GM12892 (cell line): ENCODE measurements around the gene NPAS3.

Experiments
- DNase-seq: peaks from one replicate; pipeline ENCODE4 v3.0.0; 2011; ENCODE audit not compliant: insufficient read length
- FAIRE-seq: peaks from 2 replicates; lab custom pipeline; 2011; peaks lifted over from hg19 to GRCh38; lab: Jason Lieb, UNC
- POLR2A ChIP-seq: IDR thresholded peaks from 2 replicates; pipeline ENCODE4 v1.6.1; 2011; ENCODE audit warnings: low read depth, low read length, control low read depth
- POLR2AphosphoS5 ChIP-seq: IDR thresholded peaks from 2 replicates; pipeline ENCODE4 v1.6.1; 2011; ENCODE audit warnings: low read depth, low read length, control low read depth
- TAF1 ChIP-seq: IDR thresholded peaks from 2 replicates; pipeline ENCODE4 v1.6.1; 2011; ENCODE audit warnings: low read depth, mild to moderate bottlenecking, control low read depth, low read length, borderline replicate concordance

Gene NPAS3

GRCh38 chr14:33728010-33728498, 789.4 kb downstream of the NPAS3 start:
- no peak for TF ChIP-seq TAF1
- TF ChIP-seq POLR2A = no peak
- no peak for TF ChIP-seq POLR2AphosphoS5
- DNase-seq = no peak
- FAIRE-seq = no peak

GRCh38 chr14:33730156-33730555, 791.5 kb downstream of the NPAS3 start:
- FAIRE-seq = no peak
- DNase-seq = no peak
- no peak for TF ChIP-seq POLR2A

DNA sequence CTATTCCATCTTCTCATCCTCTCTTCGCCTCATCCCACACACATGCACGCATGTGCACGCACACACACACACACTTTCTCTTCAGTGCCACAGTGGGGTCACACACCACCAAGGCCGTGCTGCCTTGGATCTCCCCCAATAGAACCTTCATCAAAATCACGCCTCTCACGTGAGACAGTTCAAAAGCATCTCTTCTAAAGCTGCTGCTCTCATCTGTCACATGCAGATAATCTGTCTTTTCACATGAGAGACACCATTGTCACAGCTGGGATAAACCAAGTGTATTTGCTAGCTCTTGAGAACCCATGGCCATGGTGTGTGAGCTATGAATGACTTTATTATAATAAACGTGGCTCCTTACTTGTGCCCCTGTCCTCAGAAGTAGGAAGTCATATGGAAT, 793.5 kb downstream of the NPAS3 start:
- DNase-seq = no peak
- no peak for TF ChIP-seq POLR2A
- TF ChIP-seq POLR2AphosphoS5 = no peak
- TF ChIP-seq TAF1 = no peak
- FAIRE-seq = no peak

DNA sequence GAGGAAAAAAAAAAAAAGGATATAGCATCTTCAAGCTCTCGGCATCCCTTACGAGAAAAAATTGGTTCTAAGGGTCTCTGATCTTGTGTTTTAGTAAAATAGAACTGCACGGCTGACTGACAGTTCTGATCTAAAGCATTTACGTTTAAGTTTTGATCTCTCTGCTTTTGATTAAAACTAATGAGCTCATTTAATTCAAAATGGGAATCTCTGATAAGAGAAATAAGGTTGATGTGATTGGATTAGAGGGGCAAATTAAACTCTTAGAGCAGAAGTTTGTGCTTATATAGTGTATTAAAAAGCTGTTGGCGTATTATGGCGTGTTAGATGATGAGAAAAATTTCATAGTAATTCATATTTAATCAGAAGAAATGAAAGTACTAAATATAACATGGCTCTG, 794.6 kb downstream of the NPAS3 start:
- TF ChIP-seq POLR2AphosphoS5 (no peak), POLR2A (no peak), TAF1 (no peak)

GRCh38 chr14:33733721-33734120, 795.0 kb downstream of the NPAS3 start:
- no peak for DNase-seq
- no peak for FAIRE-seq
- no peak for TF ChIP-seq TAF1
- no peak for TF ChIP-seq POLR2AphosphoS5
- TF ChIP-seq POLR2A = no peak

More for the DNA sequence above, 794.6 kb downstream of the NPAS3 start:
- DNase-seq (no peak), FAIRE-seq (no peak)

GRCh38 chr14:33734387-33734786, 795.7 kb downstream of the NPAS3 start:
- TF ChIP-seq TAF1 (no peak), POLR2A (no peak), POLR2AphosphoS5 (no peak)
- DNase-seq (no peak), FAIRE-seq (no peak)

DNA sequence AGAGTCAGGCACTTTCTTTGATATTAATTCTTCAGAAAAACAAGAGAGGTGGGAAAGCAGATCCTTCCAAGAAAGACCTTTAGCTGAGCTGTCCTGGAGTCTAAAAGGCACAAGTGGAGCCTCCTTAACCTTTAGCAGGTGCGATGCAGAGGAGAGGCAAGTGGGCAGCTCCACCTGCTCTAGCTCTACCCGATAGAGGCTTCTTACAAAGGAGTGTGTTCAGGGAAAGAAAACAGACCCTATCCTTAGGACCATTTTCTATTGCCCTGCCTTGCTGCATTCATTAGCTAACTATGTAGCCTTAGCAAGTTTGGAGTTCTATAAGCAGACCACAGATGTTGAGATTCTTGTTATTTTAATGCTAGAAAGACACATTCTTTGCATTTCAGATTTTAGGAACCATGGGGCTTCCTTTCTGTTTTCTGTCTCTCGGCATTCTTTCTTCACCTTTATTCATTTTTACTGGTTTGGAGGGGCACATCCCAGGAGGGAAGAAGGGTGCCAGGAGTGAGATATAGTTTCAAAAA, 797.7 kb downstream of the NPAS3 start:
- DNase-seq (no peak), FAIRE-seq (no peak)
- TF ChIP-seq POLR2A = no peak
- no peak for TF ChIP-seq TAF1
- no peak for TF ChIP-seq POLR2AphosphoS5

DNA sequence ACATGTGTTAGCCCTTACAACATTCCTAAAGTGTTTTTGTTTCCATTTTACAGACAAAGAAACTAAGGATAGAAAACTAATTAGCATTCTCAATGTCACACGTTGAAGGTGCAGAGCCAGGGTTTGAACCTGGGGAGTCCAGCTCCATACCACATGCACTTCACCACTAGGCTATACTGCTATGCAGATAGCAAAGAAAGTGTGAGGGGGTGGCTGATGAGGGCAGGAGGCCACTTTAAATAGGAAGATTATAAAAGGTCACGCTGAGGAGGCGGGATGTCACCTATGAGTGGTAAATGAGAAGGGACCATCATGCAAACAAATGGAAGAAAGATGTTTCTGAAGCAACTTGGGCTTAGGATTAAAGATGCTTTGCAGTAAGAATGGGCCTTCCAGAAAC, 798.3 kb downstream of the NPAS3 start:
- no peak for FAIRE-seq
- DNase-seq = no peak
- TF ChIP-seq POLR2AphosphoS5 (no peak), POLR2A (no peak), TAF1 (no peak)

- DNase-seq (no peak), FAIRE-seq (no peak)
- TF ChIP-seq POLR2AphosphoS5 = no peak
- TF ChIP-seq TAF1 = no peak
- TF ChIP-seq POLR2A = no peak
These were observed 798.8 kb downstream of the NPAS3 start for GRCh38 chr14:33737446-33737845.

- no peak for TF ChIP-seq POLR2A
- TF ChIP-seq TAF1 = no peak
- TF ChIP-seq POLR2AphosphoS5 = no peak
- DNase-seq = no peak
- FAIRE-seq = no peak
These were observed 799.4 kb downstream of the NPAS3 start for GRCh38 chr14:33738029-33738428.

GRCh38 chr14:33738491-33738890, 799.8 kb downstream of the NPAS3 start:
- TF ChIP-seq POLR2AphosphoS5 (no peak), TAF1 (no peak), POLR2A (no peak)
- no peak for DNase-seq
- FAIRE-seq = no peak

- TF ChIP-seq TAF1 (no peak), POLR2AphosphoS5 (no peak), POLR2A (no peak)
- FAIRE-seq (no peak), DNase-seq (no peak)
These were observed 801.9 kb downstream of the NPAS3 start for GRCh38 chr14:33740531-33740930.
